AML-193 (cell line): ENCODE data around the gene EBNA1BP2.
A peak's percentile ranks its signal among the peaks of the same experiment; 100 is the strongest.
"Not testable (repeated sequence)": the region's sequence is repeated elsewhere in the genome, so short reads cannot be mapped to it uniquely, and the experiment has no call there.

ENCODE experiments used
- DNase-seq, 2 experiments: peaks; one replicate each; lab custom pipeline; 2025; lab: John Stamatoyannopoulos, UW

Gene EBNA1BP2

DNA sequence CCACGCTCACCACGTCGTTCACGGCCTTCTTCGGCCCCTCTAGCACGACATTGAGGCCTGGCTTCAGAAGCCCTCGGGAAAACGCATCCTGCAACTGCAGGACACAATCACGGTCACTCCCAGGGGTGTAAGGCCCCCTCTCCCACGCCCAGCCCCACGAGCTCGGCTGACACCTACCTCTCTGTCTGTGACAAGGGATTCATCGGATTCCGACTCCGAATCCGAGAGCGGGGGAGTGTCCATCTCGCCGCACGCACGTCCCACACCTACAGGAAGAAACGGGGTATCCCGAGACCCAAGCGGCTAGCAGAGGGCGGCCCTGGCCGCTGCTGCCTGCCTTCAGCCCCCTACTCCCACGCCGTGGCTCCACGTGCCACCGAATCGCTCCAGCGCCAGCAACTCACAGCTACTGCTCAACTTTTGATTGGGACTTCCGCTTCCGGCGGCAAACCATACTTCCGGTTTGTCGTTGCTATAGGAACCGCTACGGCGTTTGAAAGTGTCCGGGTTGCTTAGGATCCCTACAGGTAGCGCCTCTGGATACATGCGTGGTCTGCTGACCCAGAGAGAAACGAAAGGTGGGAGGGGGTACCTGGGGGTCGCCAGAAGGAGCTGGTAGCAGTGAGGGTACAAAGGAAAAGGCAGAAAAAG lies at the start of gene EBNA1BP2, which contains the start of gene CFAP57:
Gene EBNA1BP2 (minus strand): TSS at position 415 of the 651 bp plus-strand sequence. CDS start 172 bp downstream, at position 243.
Gene CFAP57 (plus strand): TSS at position 455 of the 651 bp plus-strand sequence. CDS start 424 bp downstream, outside the sequence.
- peak; percentile 82 to 83 for DNase-seq

GRCh38 chr1:43221797-43222196 lies 49.7 kb upstream of the EBNA1BP2 start:
- no peak for DNase-seq

DNA sequence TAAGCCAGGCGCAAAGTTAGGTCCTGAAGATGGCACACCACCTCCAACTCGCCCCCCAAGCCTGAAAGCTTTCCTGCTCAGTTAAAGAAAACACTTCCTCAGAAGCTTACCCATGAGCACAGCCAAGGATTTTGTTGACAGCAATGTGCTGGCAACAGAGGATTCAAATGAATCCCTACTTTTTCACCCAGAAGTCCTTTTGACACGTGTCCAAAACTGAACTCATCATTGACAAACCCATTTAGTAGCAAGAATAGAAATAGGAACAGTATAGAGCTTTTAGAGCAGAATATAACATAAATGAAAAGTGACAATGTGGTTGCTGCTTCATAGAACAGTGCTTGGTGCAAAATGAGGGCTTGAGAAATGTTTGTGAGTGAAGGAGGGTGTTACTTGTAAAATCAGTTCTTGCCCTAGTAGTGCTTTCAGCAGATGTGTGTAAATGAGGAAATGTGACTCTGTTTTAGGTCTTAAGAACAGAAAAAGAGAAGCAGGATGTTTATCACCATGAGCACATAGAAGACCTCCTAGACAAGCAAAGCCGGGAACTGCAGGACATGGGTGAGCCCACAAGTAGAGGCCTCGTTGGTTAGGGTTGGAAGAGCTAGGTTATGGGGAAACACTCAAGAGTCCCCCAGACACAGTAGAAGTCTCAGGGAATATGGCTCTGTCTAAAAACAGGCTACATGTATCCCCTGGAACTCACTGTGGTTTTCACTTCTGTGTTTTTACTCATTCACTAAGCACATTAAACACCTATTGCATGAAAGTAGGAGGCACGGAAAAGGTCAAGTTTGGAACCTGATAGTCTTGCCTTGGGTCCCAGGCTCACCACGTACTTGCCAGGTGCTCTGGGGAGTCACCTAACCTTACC lies 49.1 kb upstream of the EBNA1BP2 start:
- DNase-seq, result no peak

DNA sequence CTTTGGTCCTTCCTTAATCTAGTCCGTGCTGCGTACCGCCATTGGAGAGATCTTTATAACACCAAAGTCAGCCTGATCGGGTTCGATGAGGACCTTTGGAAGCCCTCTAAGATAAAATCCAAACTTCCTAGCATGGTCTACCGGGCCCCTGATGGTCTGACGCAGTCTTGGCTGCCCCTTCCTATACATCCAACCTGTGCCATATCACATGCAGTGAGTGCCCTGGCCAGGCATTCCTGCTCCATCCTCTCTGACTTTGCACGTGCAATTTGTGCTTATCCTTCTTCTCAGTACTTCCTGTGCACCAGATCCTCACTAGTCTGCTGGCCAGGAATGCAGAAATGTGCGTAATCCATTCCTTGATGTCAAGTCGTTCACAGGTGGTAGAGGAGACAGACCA lies 45.7 kb upstream of the EBNA1BP2 start:
- no peak for DNase-seq

- DNase-seq, result no peak
These were observed 42.7 kb upstream of the EBNA1BP2 start for GRCh38 chr1:43214501-43215444.

- not testable (repeated sequence) for DNase-seq
These were observed 36.2 kb upstream of the EBNA1BP2 start for GRCh38 chr1:43208277-43208676.

GRCh38 chr1:43207229-43207853 lies 35.3 kb upstream of the EBNA1BP2 start:
- no peak for DNase-seq

DNA sequence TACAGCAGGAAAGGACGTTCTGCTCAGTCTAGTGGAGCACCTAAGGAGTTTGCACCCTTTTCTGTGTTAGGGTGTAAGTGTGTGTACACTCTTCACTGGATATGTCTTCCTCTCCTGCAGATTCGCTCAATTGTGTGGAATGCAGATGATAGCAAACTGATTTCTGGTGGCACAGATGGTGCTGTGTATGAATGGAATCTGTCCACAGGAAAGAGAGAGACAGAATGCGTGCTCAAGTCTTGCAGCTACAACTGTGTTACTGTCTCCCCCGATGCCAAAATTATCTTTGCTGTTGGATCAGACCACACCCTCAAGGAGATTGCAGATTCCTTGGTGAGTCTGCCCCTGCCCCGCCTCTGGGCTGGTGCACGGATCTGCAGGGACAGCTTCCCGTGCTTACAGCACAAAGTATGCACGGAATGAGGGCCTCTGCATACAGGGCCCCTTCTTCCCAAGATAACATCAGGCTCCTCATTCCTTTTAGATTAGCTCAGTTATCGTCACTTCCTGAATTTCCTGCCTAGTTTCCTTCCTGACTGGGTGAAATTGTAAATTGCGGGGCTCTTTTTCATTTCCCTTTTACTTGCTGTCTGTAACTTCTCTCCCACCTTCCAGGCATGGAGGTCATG lies 34.6 kb upstream of the EBNA1BP2 start:
- DNase-seq, result no peak

DNA sequence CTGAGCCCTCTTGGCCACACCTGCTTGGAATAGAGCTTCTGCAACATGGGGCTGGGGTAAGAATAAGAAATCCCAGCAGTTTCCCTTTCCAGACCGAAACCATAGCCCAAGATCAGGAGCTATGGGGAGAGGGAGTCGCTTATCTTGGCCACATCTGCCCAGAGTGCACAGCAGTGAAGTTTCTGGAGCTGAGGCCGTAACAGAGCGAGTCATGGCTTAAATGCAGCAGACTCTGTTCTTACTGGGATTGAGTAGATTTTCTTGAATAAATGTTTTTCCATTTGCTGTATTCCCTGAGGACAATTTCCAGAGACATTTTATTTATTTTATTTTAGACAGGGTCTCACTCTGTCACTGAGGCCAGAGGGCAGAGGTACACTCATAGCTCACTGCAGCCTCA lies 33.6 kb upstream of the EBNA1BP2 start:
- DNase-seq, result no peak

DNA sequence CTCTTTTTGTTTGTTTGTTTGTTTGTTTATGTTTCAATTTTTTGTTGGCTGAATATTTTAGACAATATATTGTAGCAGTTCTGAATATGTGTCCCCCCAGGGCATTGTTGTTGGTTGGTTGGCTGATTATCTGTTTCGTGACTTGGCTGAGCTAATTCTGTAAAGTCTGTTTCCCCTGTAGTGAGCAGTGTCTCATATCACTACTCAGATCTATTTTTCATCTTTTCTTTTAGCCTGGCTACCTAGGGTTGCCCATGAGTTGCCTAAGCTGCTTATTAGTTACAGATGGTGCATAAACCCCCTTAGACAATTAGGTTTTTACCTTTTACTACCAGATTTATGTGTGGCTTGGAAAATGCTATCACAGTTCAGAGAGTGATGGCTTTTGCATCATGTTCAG lies 32.3 kb upstream of the EBNA1BP2 start:
- no peak for DNase-seq

- DNase-seq, result no peak
These were observed 31.8 kb upstream of the EBNA1BP2 start for GRCh38 chr1:43203859-43204258.

GRCh38 chr1:43199093-43199726 lies 27.1 kb upstream of the EBNA1BP2 start:
- DNase-seq, result no peak

GRCh38 chr1:43197343-43198127 lies 25.4 kb upstream of the EBNA1BP2 start:
- DNase-seq, result no peak

- no peak for DNase-seq
These were observed 22.4 kb upstream of the EBNA1BP2 start for GRCh38 chr1:43194509-43194908.

GRCh38 chr1:43188106-43188505 lies 16.0 kb upstream of the EBNA1BP2 start:
- no peak for DNase-seq

DNA sequence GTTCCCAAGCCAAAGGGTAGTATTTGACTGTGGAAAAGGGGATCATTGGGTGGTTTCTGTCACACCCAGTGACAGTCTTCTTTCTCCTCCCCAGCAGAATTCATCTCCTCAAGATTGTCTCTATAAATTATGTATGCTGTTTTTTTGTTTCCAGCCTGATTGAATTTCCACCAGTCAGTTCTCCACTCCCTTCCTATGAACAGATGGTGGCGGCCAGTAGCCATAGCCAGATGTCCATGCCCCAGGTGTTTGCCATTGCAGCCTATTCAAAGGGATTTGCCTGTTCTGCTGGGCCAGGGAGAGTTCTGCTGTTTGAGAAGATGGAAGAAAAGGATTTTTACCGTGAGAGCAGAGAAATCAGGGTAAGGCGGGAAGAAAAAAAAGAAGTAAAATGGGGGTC lies 12.9 kb upstream of the EBNA1BP2 start:
- DNase-seq, result no peak

- DNase-seq, result no peak
These were observed 12.3 kb upstream of the EBNA1BP2 start for GRCh38 chr1:43184388-43184787.

GRCh38 chr1:43177691-43178090 lies 5.6 kb upstream of the EBNA1BP2 start:
- DNase-seq, result no peak

GRCh38 chr1:43174873-43175272 lies 2.8 kb upstream of the EBNA1BP2 start:
- no peak for DNase-seq

GRCh38 chr1:43172527-43172972 lies 460 bp upstream of the EBNA1BP2 start:
- DNase-seq, result peak; percentile 69 to 78
